ENCODE results near the gene SEC24C.
A peak's percentile ranks its signal among the peaks of the same experiment; 100 is the strongest.
"Not testable (repeated sequence)": the region's sequence is repeated elsewhere in the genome, so short reads cannot be mapped to it uniquely, and the experiment has no call there.

SEC24C gene

GRCh38 chr10:73772281-73773151, 28.3 kb downstream of the SEC24C start:
- no peak for DNase-seq

- DNase-seq, result no peak
Measured at GRCh38 chr10:73773152-73773879, 29.1 kb downstream of the SEC24C start.

- DNase-seq, result no peak
Measured at GRCh38 chr10:73774637-73775036, 30.5 kb downstream of the SEC24C start.

- DNase-seq, result no peak
Measured at GRCh38 chr10:73779018-73779417, 34.8 kb downstream of the SEC24C start.

- no peak for DNase-seq
Measured at GRCh38 chr10:73779539-73780197, 35.5 kb downstream of the SEC24C start.

- no peak for DNase-seq
Measured at GRCh38 chr10:73780301-73780700, 36.1 kb downstream of the SEC24C start.

- no peak for DNase-seq
Measured at GRCh38 chr10:73780966-73781365, 36.8 kb downstream of the SEC24C start.

- DNase-seq, result no peak
Measured at GRCh38 chr10:73781548-73781878, 37.3 kb downstream of the SEC24C start.

GRCh38 chr10:73781879-73782748, 37.9 kb downstream of the SEC24C start, which contains the start of gene CHCHD1:
Gene CHCHD1, plus strand, starts transcription at chr10:73782048. Its CDS starts 28 bp downstream, at chr10:73782076.
- no peak for DNase-seq

GRCh38 chr10:73782749-73783085, 38.5 kb downstream of the SEC24C start:
- DNase-seq, result no peak

GRCh38 chr10:73785211-73785720, 41.1 kb downstream of the SEC24C start, which contains the start of gene ZSWIM8:
Gene ZSWIM8, plus strand, starts transcription at chr10:73785606. Its CDS starts 273 bp downstream, at chr10:73785879.
- DNase-seq, result peak; percentile 56

- DNase-seq, result no peak
Measured at GRCh38 chr10:73785721-73786511, 41.7 kb downstream of the SEC24C start.

GRCh38 chr10:73786512-73786885, 42.3 kb downstream of the SEC24C start:
- no peak for DNase-seq

- DNase-seq, result not testable (repeated sequence)
Measured at GRCh38 chr10:73787031-73787800, 43.0 kb downstream of the SEC24C start.

- no peak for DNase-seq
Measured at GRCh38 chr10:73788864-73789658, 44.9 kb downstream of the SEC24C start.

- no peak for DNase-seq
Measured at GRCh38 chr10:73789659-73790055, 45.5 kb downstream of the SEC24C start.

- no peak for DNase-seq
Measured at GRCh38 chr10:73790886-73791625, 46.9 kb downstream of the SEC24C start.

- no peak for DNase-seq
Measured at GRCh38 chr10:73791871-73792400, 47.8 kb downstream of the SEC24C start.

- DNase-seq, result no peak
Measured at GRCh38 chr10:73793456-73793855, 49.3 kb downstream of the SEC24C start.

All from NCI-H187 treated with DMSO at 0.1 percent for 48 hours (cell line).